GM18507 (cell line): ENCODE measurements around the gene FSCN2.

Experiments used
- DNase-seq: peaks from one replicate; pipeline ENCODE4 v3.0.0; 2011; ENCODE audit warnings: low read depth; ENCODE audit not compliant: insufficient read length; ENCODE audit errors: extremely low spot score
- FAIRE-seq: peaks from 2 replicates; lab custom pipeline; 2011; peaks lifted over from hg19 to GRCh38; lab: Jason Lieb, UNC

Gene FSCN2

DNA sequence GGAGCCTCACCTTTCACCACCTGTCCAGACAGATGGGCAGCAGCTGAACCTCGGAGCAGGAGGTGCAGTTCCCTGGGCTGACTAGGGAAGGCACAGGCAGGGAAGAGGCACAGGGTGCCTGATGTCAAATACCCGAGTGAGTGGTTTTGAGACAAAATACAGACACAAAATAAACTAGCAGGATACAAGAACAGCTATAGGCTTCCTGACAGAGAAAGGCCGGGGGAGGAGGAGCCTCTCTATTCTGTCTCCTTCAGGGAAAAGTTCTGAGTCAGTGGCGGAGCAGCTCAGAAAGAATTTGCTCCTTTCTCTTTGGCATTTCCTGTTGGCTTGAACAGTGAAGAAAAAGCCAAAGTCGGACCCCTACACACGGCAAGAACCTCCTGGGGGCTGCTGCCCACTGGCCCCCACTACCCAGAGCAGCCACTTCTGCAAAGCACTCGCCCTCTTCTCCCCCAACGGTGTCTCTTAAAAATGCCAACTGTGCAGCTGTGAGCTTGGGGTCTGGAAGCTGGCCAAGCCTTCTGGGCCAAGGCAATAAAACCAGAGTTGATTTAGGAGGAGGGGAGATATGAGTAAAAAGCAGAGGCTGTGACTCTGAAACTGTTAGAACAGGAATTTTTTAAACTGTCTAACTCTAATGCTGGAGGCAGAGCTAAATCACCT lies 38.4 kb downstream of the FSCN2 start:
- DNase-seq (no peak), FAIRE-seq (no peak)

DNA sequence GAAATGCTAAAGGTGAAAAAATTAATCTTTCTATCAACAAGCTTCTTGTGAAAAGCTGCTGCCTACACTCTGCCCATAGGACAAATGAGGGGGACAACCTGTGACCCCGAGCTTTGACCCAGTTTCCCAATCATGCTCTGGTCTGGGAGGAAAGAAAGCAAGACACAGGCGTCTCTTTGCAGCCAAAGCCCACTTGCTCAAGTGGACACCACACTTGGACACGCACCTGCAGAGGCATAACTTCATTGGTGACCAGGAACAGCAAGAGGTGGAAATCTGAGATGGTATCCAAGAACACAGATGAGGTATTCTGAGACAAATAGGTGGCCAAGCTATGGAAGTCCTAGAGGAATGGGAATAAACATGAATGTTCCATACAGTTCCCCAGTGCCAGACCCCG lies 39.0 kb downstream of the FSCN2 start:
- FAIRE-seq (no peak), DNase-seq (no peak)

DNA sequence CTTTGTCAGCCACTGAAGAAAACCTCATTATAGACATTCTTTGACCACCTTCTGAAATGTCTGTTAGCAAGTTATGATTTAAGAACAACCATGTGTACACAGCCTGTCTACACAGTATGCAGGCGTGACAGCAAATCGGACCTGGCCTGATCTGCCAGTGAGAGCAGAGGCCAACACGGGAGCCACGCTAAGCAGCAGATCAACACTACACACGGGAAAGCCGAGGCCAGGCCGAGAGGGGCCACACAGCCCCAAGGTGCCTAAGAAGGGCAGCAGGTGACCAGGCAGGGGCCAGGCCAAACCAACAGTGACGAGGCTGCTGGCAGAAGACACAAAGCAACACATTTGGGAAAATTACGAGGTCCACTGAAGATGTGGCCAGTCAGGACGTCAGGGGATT lies 40.2 kb downstream of the FSCN2 start:
- DNase-seq, result no peak
- no peak for FAIRE-seq

GRCh38 chr17:81569986-81570514 lies 41.9 kb downstream of the FSCN2 start:
- DNase-seq, result no peak
- FAIRE-seq, result no peak

- DNase-seq, result no peak
- no peak for FAIRE-seq
Measured at GRCh38 chr17:81570964-81571363, 42.8 kb downstream of the FSCN2 start.

- DNase-seq (no peak), FAIRE-seq (no peak)
Measured at GRCh38 chr17:81572563-81573168, 44.5 kb downstream of the FSCN2 start.

DNA sequence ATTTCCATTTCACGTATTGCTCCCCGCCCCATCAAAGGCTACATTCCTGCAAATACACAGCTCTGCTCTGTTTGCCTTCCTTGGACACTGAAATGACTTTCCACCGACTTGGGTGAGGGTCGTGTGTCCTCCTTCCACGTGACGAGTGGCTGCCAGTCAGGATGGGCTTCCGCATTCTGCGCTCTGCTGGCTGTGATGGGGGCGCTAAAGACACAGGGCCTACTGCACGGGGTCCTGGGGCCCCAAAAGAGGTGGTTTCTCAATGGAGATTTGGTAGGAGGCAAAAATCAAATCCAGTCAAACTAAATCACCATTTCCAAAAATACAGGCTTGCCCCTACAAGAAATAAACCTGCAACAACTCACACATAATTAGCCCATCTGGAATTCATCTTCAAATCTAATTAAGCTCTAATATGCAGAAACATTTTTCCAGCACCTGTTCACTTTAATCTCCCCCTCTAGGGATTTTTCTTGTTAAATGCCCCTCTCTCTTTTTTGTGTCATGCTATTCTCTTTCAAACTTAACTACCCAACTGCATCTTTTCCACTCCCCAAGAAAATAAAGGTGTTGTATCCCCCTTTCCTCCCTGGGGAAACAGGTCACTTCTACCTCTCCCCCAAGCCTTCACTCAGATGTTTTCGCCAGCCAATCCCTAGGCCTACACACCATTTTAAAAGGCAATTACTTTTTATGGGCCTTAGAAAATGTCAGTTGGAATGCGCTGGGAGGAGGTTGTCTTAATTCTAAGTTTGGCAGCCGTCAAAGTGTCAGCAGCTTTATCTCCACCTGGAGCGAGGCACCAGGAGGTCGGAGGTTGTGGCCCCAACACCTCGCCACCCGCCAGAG lies 45.8 kb downstream of the FSCN2 start:
- no peak for DNase-seq
- no peak for FAIRE-seq

- DNase-seq (no peak), FAIRE-seq (no peak)
Measured at GRCh38 chr17:81574643-81574956, 46.4 kb downstream of the FSCN2 start.

- no peak for FAIRE-seq
Measured at GRCh38 chr17:81575836-81576235, 47.7 kb downstream of the FSCN2 start.

DNA sequence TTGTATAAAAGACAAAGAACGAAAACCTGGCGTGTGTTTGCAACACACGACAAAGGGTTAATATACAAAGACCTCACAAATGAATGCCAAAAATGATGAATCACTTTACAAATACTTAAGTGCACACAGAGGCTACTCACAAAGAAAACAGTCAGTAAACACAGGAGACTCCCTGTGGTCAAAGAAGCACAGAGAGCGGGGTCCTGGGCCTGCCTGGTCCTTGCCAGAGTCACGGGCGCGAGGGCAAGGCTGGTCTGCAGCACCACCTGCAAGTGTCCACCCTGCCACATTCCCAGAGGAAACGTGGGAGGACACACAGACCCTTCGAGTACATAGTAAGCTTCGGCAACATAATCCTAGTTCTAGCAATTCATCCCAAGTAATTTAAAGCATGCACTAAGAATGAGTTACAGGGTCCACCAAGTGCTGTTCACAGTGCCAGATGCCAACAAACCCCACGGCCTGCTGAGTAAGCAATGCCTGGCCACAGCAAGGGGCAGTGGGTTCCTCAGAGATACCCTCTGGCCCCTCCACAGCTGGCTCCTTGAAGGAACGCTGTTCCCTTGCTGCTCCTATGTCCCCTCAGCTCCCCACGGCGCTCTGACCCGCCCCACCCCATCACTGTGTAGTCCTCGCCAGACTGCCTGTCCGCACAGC lies 48.6 kb downstream of the FSCN2 start:
- FAIRE-seq, result no peak

More at GRCh38 chr17:81575836-81576235, 47.7 kb downstream of the FSCN2 start:
- DNase-seq, result no peak

DNA sequence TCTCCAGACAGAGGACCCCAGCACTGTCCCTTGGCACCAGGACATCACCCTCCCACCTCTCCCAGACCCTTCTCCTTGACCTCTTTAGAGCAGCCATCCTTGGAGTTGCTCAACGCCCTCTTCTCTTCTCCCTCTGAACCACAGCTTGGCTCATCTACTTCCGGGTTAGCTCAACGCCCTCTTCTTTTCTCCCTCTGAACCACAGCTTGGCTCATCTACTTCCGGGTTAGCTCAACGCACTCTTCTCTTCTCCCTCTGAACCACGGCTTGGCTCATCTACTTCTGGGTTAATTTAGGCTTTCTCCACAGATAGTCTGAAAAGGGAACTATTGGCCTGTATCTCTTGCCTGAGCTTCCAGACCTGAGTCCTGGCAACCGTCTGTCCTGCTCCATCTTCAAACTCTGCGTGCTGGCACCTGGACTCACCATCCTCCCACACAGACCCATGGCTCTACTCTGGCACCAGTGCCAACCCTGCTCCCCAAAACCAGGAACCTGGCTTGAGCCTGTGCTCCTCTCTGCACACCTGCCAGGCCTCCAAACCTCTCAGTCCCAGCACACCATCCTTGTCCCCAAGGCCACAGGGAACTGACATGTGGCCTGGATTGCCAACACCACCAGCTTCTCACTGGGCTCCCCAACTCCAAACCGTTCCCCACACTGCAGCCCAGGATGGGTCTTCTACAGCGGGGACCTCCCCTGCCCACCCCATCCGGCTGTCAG lies 49.3 kb downstream of the FSCN2 start:
- DNase-seq (no peak), FAIRE-seq (no peak)

More for the DNA sequence above, 48.6 kb downstream of the FSCN2 start:
- no peak for DNase-seq

- DNase-seq (no peak), FAIRE-seq (no peak)
Measured at GRCh38 chr17:81578038-81578441, 49.9 kb downstream of the FSCN2 start.

- DNase-seq, result no peak
- FAIRE-seq, result no peak
Measured at GRCh38 chr17:81578561-81579225, 50.5 kb downstream of the FSCN2 start.

- DNase-seq (no peak), FAIRE-seq (no peak)
Measured at GRCh38 chr17:81579298-81579697, 51.1 kb downstream of the FSCN2 start.

DNA sequence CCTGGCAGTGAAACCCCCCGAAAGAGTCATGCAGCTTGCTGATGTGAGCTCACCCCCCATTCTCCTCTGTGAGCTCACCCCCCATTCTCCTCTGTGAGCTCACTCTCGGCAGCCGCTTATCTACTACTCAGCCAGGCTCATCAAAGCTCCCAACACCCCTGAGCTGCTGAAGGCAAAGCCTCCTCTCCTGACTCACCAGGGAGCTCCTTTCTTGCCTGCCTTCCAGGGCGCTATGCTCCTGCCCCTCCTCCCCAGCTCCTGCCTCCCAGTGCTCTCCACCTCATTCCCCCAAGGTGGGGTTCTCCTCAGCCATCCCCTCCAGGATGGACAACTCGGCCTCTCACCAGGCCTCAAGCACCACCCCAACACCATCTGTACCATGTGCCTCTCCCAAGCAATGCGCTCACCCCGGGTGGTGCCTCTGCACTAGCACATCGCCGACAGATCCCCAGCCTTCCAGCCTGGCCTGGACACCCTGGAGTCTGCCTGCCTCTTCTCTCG lies 51.7 kb downstream of the FSCN2 start:
- DNase-seq (no peak), FAIRE-seq (no peak)

DNA sequence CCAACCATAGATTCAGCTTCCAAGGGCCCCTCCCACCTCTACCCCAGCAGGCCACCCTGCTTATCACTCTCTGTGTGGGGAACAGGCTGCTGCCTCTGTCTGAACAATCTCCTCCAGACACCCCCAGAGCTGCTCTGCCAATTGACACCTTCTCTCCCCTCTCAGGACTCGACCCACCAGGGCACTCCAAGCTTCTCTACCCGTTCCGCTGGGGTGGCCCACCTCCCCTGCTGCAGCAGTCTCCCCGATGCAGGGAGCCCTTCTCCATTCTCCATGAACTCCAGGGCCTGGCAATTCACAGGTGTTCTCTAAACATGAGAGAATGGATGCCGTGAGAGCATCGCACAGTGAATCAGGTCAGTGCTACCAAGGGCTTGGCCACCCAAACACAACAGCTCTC lies 52.3 kb downstream of the FSCN2 start:
- FAIRE-seq, result no peak
- DNase-seq, result no peak

GRCh38 chr17:81581758-81582157 lies 53.6 kb downstream of the FSCN2 start:
- no peak for FAIRE-seq
- DNase-seq, result no peak

DNA sequence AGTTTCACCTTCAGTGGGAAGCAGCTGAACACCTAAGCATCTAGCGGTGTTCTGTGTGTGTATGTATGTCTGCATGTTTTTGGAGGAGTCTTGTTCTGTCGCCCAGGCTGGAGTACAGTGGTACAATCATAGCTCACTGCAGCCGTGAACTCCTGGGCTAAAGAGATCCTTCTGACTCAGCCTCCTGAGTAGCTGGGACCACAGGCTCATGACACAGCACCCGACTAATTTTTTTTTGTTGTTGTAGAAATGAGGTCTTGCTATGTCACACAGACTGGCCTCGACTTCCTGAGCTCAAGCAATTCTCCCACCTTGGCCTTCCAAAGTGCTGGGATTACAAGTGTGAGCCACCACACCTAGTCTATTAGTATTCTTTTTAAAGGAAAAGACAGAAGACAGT lies 54.2 kb downstream of the FSCN2 start:
- no peak for DNase-seq
- FAIRE-seq, result no peak

GRCh38 chr17:81582749-81583148 lies 54.6 kb downstream of the FSCN2 start:
- DNase-seq, result no peak
- FAIRE-seq, result no peak
